ENCODE data around the gene CABP2.

Gene CABP2

GRCh38 chr11:67507864-67508485 is 15.3 kb downstream of the CABP2 start, which contains the start of gene CDK2AP2 (continued):
- TF ChIP-seq HOXC10 (CRISPR knock-in tag; IDR thresholded peaks at IDR 0.05) (no peak), ZNF555 (tag by site-specific recombination; conservative IDR thresholded peaks at IDR 0.05) (no peak), ZNF600 (tag by site-specific recombination; IDR thresholded peaks at IDR 0.05) (no peak), ZNF37A (tag by site-specific recombination; IDR thresholded peaks at IDR 0.05) (no peak), ZBTB11 (tag by site-specific recombination; conservative IDR thresholded peaks at IDR 0.05; ENCODE audit: low read depth) (no peak), ZNF239 (tag by site-specific recombination; IDR thresholded peaks at IDR 0.05) (no peak), ZNF692 (tag by site-specific recombination; IDR thresholded peaks at IDR 0.05) (no peak), SP7 (tag by site-specific recombination; IDR thresholded peaks at IDR 0.05) (peak; percentile 62), ZNF548 (tag by site-specific recombination; IDR thresholded peaks at IDR 0.05) (no peak), ATF2 (tag by site-specific recombination; IDR thresholded peaks at IDR 0.05; ENCODE audit: low read depth) (no peak), ZBTB17 (tag by site-specific recombination; IDR thresholded peaks at IDR 0.05) (no peak; the same call in 1 of the 2 replicates), ZNF777 (tag by site-specific recombination; IDR thresholded peaks at IDR 0.05; ENCODE audit: borderline replicate concordance) (no peak), ZNF112 (tag by site-specific recombination; IDR thresholded peaks at IDR 0.05) (no peak), KLF16 (tag by site-specific recombination; IDR thresholded peaks at IDR 0.05) (no peak), ZBTB48 (tag by site-specific recombination; IDR thresholded peaks at IDR 0.05) (0 out of 2 replicates have a peak, but pooled peaks have one; percentile 71), TCF7L2 (IDR thresholded peaks at IDR 0.05; ENCODE audit: borderline replicate concordance, low read depth, low read length) (no peak), ZNF114 (tag by site-specific recombination; IDR thresholded peaks at IDR 0.05) (no peak), SCRT1 (tag by site-specific recombination; IDR thresholded peaks at IDR 0.05; ENCODE audit: borderline replicate concordance) (0 out of 2 replicates have a peak, but pooled peaks have one; percentile 5), ZBTB20 (tag by site-specific recombination; IDR thresholded peaks at IDR 0.05) (no peak; the same call in 1 of the 2 replicates), ZNF202 (tag by site-specific recombination; IDR thresholded peaks at IDR 0.05; ENCODE audit: borderline replicate concordance) (no peak), TSHZ1 (tag by site-specific recombination; IDR thresholded peaks at IDR 0.05; ENCODE audit: borderline replicate concordance) (no peak), ZNF629 (tag by site-specific recombination; IDR thresholded peaks at IDR 0.05) (no peak; the same call in 1 of the 2 replicates), ZNF501 (tag by site-specific recombination; IDR thresholded peaks at IDR 0.05) (peak; percentile 50; the same call in 1 of the 2 replicates), ZNF24 (tag by site-specific recombination; IDR thresholded peaks at IDR 0.05) (no peak; the same call in 1 of the 2 replicates), ZNF514 (tag by site-specific recombination; IDR thresholded peaks at IDR 0.05) (no peak), ZNF280C (tag by site-specific recombination; IDR thresholded peaks at IDR 0.05) (no peak), ZNF701 (tag by site-specific recombination; IDR thresholded peaks at IDR 0.05) (no peak), ZNF660 (tag by site-specific recombination; IDR thresholded peaks at IDR 0.05) (no peak), YY1 (tag by site-specific recombination; IDR thresholded peaks at IDR 0.05) (no peak)

All from HEK293 (cell line).